ENCODE results near the gene C1QBP. TPM values are rescaled to one million over a fixed set of nuclear protein-coding genes. Genes with fewer than 3 reads are reported as not detected.

Gene C1QBP
- total RNA-seq, 1 experiment from 2014 or later = 308 TPM

GRCh38 chr17:5444209-5444608 lies 5.3 kb upstream of the C1QBP start:
- H3K9me2 ChIP-seq (replicated peaks; ENCODE audit: low read length) = no peaks in the 10 kb centered on the region
- H3K36me3 ChIP-seq (ENCODE audit: low read depth, low read length) = peaks cover 14% of the 10 kb centered on the region
- H3K9me3 ChIP-seq (ENCODE audit: low read length) = no peaks in the 10 kb centered on the region
- H3K4me1 ChIP-seq (ENCODE audit: insufficient read depth, low read length) = peaks cover 4% of the 10 kb centered on the region
- no peaks in the 10 kb centered on the region for H3K79me2 ChIP-seq (ENCODE audit: low read length)
- no TSS peak for BruUV-seq (replicated peaks)
- H3K27me3 ChIP-seq (ENCODE audit: low read length) = no peaks in the 10 kb centered on the region
- no peak overlapping the region for H3K9ac ChIP-seq (ENCODE audit: low read length)
- H4K20me1 ChIP-seq (ENCODE audit: low read length) = no peaks in the 10 kb centered on the region
- POLR2A ChIA-PET (ENCODE audit: unreplicated experiment) = no interaction called here
- H3K4me2 ChIP-seq (ENCODE audit: low read length) = no peak overlapping the region
- no peaks in the 10 kb centered on the region for H3F3A ChIP-seq (ENCODE audit: low read length, unreplicated experiment)
- TF ChIP-seq EZH2 (IDR thresholded peaks at IDR 0.05; ENCODE audit: low read length, unreplicated experiment) = no peak
- no peak for TF ChIP-seq CTCF (conservative IDR thresholded peaks at IDR 0.05; ENCODE audit: low read depth, low read length)
- no peak for TF ChIP-seq EZH2phosphoT487 (IDR thresholded peaks at IDR 0.05; ENCODE audit: borderline replicate concordance, low read length)
- no peak for ATAC-seq
- H3K4me3 ChIP-seq (ENCODE audit: low read length) = no peak overlapping the region
- CTCF ChIA-PET = no interaction called here
- DNase-seq = no peak
- no peak overlapping the region for H3K27ac ChIP-seq (ENCODE audit: low read length)
- H2AFZ ChIP-seq (ENCODE audit: low read length) = no peak overlapping the region
- intact Hi-C loops (cut with micrococcal nuclease) = no loop called here

- Histone ChIP-seq H3K9ac (ENCODE audit: low read length) (no peak overlapping the region), H3F3A (ENCODE audit: low read length, unreplicated experiment) (no peaks in the 10 kb centered on the region), H3K4me1 (ENCODE audit: insufficient read depth, low read length) (peaks cover 5% of the 10 kb centered on the region), H3K27ac (ENCODE audit: low read length) (no peak overlapping the region), H3K4me2 (ENCODE audit: low read length) (no peak overlapping the region), H3K9me3 (ENCODE audit: low read length) (no peaks in the 10 kb centered on the region), H2AFZ (ENCODE audit: low read length) (no peak overlapping the region), H4K20me1 (ENCODE audit: low read length) (no peaks in the 10 kb centered on the region), H3K79me2 (ENCODE audit: low read length) (peaks cover 2% of the 10 kb centered on the region), H3K9me2 (replicated peaks; ENCODE audit: low read length) (no peaks in the 10 kb centered on the region), H3K4me3 (ENCODE audit: low read length) (no peak overlapping the region), H3K27me3 (ENCODE audit: low read length) (no peaks in the 10 kb centered on the region), H3K36me3 (ENCODE audit: low read depth, low read length) (peaks cover 14% of the 10 kb centered on the region)
- intact Hi-C loops (cut with micrococcal nuclease) = no loop called here
- DNase-seq (no peak), ATAC-seq (no peak)
- POLR2A ChIA-PET (ENCODE audit: unreplicated experiment) = no interaction called here
- CTCF ChIA-PET = no interaction called here
- no peak for TF ChIP-seq EZH2 (IDR thresholded peaks at IDR 0.05; ENCODE audit: low read length, unreplicated experiment)
- BruUV-seq (replicated peaks) = no TSS peak
Observed at GRCh38 chr17:5443728-5444127, 4.8 kb upstream of the C1QBP start.

- BruUV-seq (replicated peaks) = no TSS peak
- Histone ChIP-seq H3K9me2 (replicated peaks; ENCODE audit: low read length) (no peaks in the 10 kb centered on the region), H4K20me1 (ENCODE audit: low read length) (peaks cover 5% of the 10 kb centered on the region; the same call in 1 of the 2 replicates), H3K27me3 (ENCODE audit: low read length) (no peaks in the 10 kb centered on the region), H3K4me2 (ENCODE audit: low read length) (peak overlapping the region; percentile 77), H2AFZ (ENCODE audit: low read length) (0 out of 2 replicates have a peak overlapping the region, but pooled peaks have one; percentile 57), H3K9ac (ENCODE audit: low read length) (peak overlapping the region; percentile 98; the same call in 1 of the 2 replicates), H3K4me3 (ENCODE audit: low read length) (peak overlapping the region; percentile 43; the same call in 1 of the 2 replicates), H3K79me2 (ENCODE audit: low read length) (peaks cover 42% of the 10 kb centered on the region), H3K4me1 (ENCODE audit: insufficient read depth, low read length) (peaks cover 20% of the 10 kb centered on the region), H3K36me3 (ENCODE audit: low read depth, low read length) (peaks cover 26% of the 10 kb centered on the region), H3K9me3 (ENCODE audit: low read length) (no peaks in the 10 kb centered on the region), H3K27ac (ENCODE audit: low read length) (no peak overlapping the region), H3F3A (ENCODE audit: low read length, unreplicated experiment) (no peaks in the 10 kb centered on the region)
- POLR2A ChIA-PET (ENCODE audit: unreplicated experiment) = interaction anchor here (0.6 to 1.5 kb wide), 2 partner anchors 20 to 22 kb away, joined by 3 to 4 read pairs; partner anchors contain the start of genes NUP88 and RPAIN
- CTCF ChIA-PET = interaction anchor here (0.6 to 1.7 kb wide), 10 partner anchors 15 to 1066 kb away, joined by 3 to 10 read pairs (median 4); partner anchors contain the start of genes DERL2, DHX33, NUP88 and RPAIN
- TF ChIP-seq EZH2 (IDR thresholded peaks at IDR 0.05; ENCODE audit: low read length, unreplicated experiment) (no peak), EZH2phosphoT487 (IDR thresholded peaks at IDR 0.05; ENCODE audit: borderline replicate concordance, low read length) (no peak), CTCF (conservative IDR thresholded peaks at IDR 0.05; ENCODE audit: low read depth, low read length) (0 out of 2 replicates have a peak, but pooled peaks have one; percentile 16)
- DNase-seq = no peak
- no peak for ATAC-seq
- intact Hi-C loops (cut with micrococcal nuclease) = loop anchor here (1.0 kb wide), 1 partner anchor 17 kb away; no protein-coding TSS in a partner anchor
Observed at GRCh38 chr17:5439446-5439764, 450 bp upstream of the C1QBP start.
